IMR-90 (cell line): ENCODE data around the gene RTN4IP1. TPM values are rescaled to one million over a fixed set of nuclear protein-coding genes. Genes with fewer than 3 reads are reported as not detected.

Source experiments
- ATAC-seq: fragments of 200-7000 bp; cut with Tn5 transposase; 2 replicates; pipeline ENCODE4 v1.9.1; 2020; ENCODE audit warnings: low read depth, mild to moderate bottlenecking, moderate library complexity
- BruUV-seq: library from RNA; stranded (reverse); fragments of 400-500 nt; replicated peaks from 2 replicates; lab custom pipeline; 2021; lab: Mats Ljungman, UMichigan
- CTCF ChIA-PET: fragments of 300-600 bp; formaldehyde crosslinking; extraction: SDS; loops from one replicate; lab custom pipeline; 2021; ENCODE audit warnings: antibody characterized with exemption; lab: Yijun Ruan, JAX
- POLR2A ChIA-PET: fragments of 300-600 bp; sonication (Branson Sonifier 250); formaldehyde crosslinking; loops from one replicate; lab custom pipeline; 2022; ENCODE audit warnings: antibody characterized with exemption; ENCODE audit not compliant: unreplicated experiment; lab: Charles Lee
- DNase-seq: peaks from one replicate; pipeline ENCODE4 v3.0.0; 2013
- H2AFZ ChIP-seq: replicated peaks from 2 replicates; pipeline ENCODE3; 2013; ENCODE audit warnings: low read length, mild to moderate bottlenecking; ENCODE audit not compliant: poor library complexity
- H2AK5ac ChIP-seq: 2 replicates; pipeline ENCODE4 v1.6.1; 2013; ENCODE audit warnings: low read depth, low read length, inconsistent platforms
- H2AK9ac ChIP-seq: replicated peaks from 2 replicates; pipeline ENCODE3; 2013; ENCODE audit warnings: mild to moderate bottlenecking, low read depth, low read length, moderate library complexity; ENCODE audit not compliant: poor library complexity
- H2BK120ac ChIP-seq: 2 replicates; pipeline ENCODE4 v1.6.1; 2013; ENCODE audit warnings: low read depth, low read length, inconsistent platforms
- H2BK15ac ChIP-seq: 3 replicates; pipeline ENCODE4 v1.6.1; 2013; ENCODE audit warnings: low read depth, low read length, inconsistent platforms
- H2BK20ac ChIP-seq: 2 replicates; pipeline ENCODE4 v1.6.1; 2013; ENCODE audit warnings: low read depth, mild to moderate bottlenecking, inconsistent platforms, low read length, moderate library complexity
- H2BK5ac ChIP-seq: 2 replicates; pipeline ENCODE4 v1.6.1; 2013; ENCODE audit warnings: mild to moderate bottlenecking, low read depth, low read length, inconsistent platforms; ENCODE audit not compliant: poor library complexity, severe bottlenecking
- H3K14ac ChIP-seq: replicated peaks from 2 replicates; pipeline ENCODE4 v1.6.1; 2013; ENCODE audit warnings: low read depth, low read length, inconsistent platforms
- H3K18ac ChIP-seq: 2 replicates; pipeline ENCODE4 v1.6.1; 2013; ENCODE audit warnings: low read depth, low read length, control low read depth
- H3K23ac ChIP-seq: 2 replicates; pipeline ENCODE4 v1.6.1; 2013; ENCODE audit warnings: low read depth, low read length, inconsistent platforms
- H3K27ac ChIP-seq: 2 replicates; pipeline ENCODE4 v1.5.1; 2013; ENCODE audit warnings: mild to moderate bottlenecking, control low read depth, low read length; ENCODE audit not compliant: insufficient read depth
- H3K27me3 ChIP-seq: 2 replicates; pipeline ENCODE4 v1.6.1; 2013; ENCODE audit warnings: low read length; ENCODE audit not compliant: control insufficient read depth, insufficient read depth
- H3K36me3 ChIP-seq: 2 replicates; pipeline ENCODE4 v1.6.1; 2013; ENCODE audit warnings: low read length, mixed read lengths; ENCODE audit not compliant: control insufficient read depth, insufficient read depth
- H3K4ac ChIP-seq: 2 replicates; pipeline ENCODE4 v1.6.1; 2013; ENCODE audit warnings: low read depth, low read length, inconsistent platforms
- H3K4me1 ChIP-seq: 2 replicates; pipeline ENCODE4 v1.6.1; 2013; ENCODE audit warnings: low read length, mixed read lengths; ENCODE audit not compliant: control insufficient read depth, insufficient read depth
- H3K4me2 ChIP-seq: 2 replicates; pipeline ENCODE4 v1.6.1; 2013; ENCODE audit warnings: low read depth, mild to moderate bottlenecking, control low read depth, low read length, moderate library complexity
- H3K4me3 ChIP-seq: 2 replicates; pipeline ENCODE4 v1.5.1; 2013; ENCODE audit warnings: low read depth, mild to moderate bottlenecking, control low read depth, low read length, moderate library complexity; ENCODE audit not compliant: insufficient read depth
- H3K56ac ChIP-seq: 2 replicates; pipeline ENCODE4 v1.6.1; 2013; ENCODE audit warnings: low read length, inconsistent platforms; ENCODE audit not compliant: insufficient read depth; ENCODE audit errors: extremely low read depth
- H3K79me1 ChIP-seq, 2 experiments: 2 replicates each; pipeline ENCODE4 v1.6.1; 2013; ENCODE audit warnings: low read length in 2 of 2, inconsistent platforms in 1 of 2, low read depth in 1 of 2
- H3K9ac ChIP-seq: 2 replicates; pipeline ENCODE4 v1.6.1; 2013; ENCODE audit warnings: low read depth, low read length, control low read depth
- H3K9me1 ChIP-seq: 2 replicates; pipeline ENCODE4 v1.6.1; 2013; ENCODE audit warnings: low read length, inconsistent platforms; ENCODE audit not compliant: insufficient read depth
- H3K9me3 ChIP-seq: 2 replicates; pipeline ENCODE4 v1.6.1; 2013; ENCODE audit warnings: low read length; ENCODE audit not compliant: control insufficient read depth, insufficient read depth
- H4K20me1 ChIP-seq: 2 replicates; pipeline ENCODE4 v1.6.1; 2013; ENCODE audit warnings: low read length, inconsistent platforms; ENCODE audit not compliant: insufficient read depth
- H4K5ac ChIP-seq: 2 replicates; pipeline ENCODE4 v1.6.1; 2013; ENCODE audit warnings: mild to moderate bottlenecking, low read depth, low read length, control low read depth
- H4K8ac ChIP-seq, 2 experiments: 2 replicates each; pipeline ENCODE4 v1.6.1; 2013; ENCODE audit warnings: low read depth in 2 of 2, low read length in 2 of 2, control low read depth in 1 of 2, inconsistent platforms in 1 of 2
- H4K91ac ChIP-seq: 2 replicates; pipeline ENCODE4 v1.6.1; 2013; ENCODE audit warnings: low read depth, low read length, inconsistent platforms; ENCODE audit not compliant: insufficient read depth
- BHLHE40 ChIP-seq: fragments of 150-350 bp; IDR thresholded peaks from 2 replicates; pipeline ENCODE4 v1.6.1; 2016; ENCODE audit warnings: mild to moderate bottlenecking, low read depth, low read length
- CEBPB ChIP-seq: IDR thresholded peaks from 2 replicates; pipeline ENCODE4 v1.6.1; 2012; ENCODE audit warnings: low read depth, low read length, improper control_type of control experiment
- FOS ChIP-seq: fragments of 150-350 bp; IDR thresholded peaks from 2 replicates; pipeline ENCODE4 v1.6.1; 2016; ENCODE audit warnings: low read depth, low read length
- MAFK ChIP-seq: IDR thresholded peaks from 2 replicates; pipeline ENCODE4 v1.6.1; 2012; ENCODE audit warnings: low read depth, low read length, improper control_type of control experiment
- MAZ ChIP-seq: IDR thresholded peaks from 2 replicates; pipeline ENCODE4 v1.6.1; 2012; ENCODE audit warnings: low read depth, mild to moderate bottlenecking, low read length, improper control_type of control experiment, moderate library complexity, borderline replicate concordance
- MXI1 ChIP-seq: IDR thresholded peaks from 2 replicates; pipeline ENCODE4 v1.6.1; 2012; ENCODE audit warnings: low read depth, mild to moderate bottlenecking, low read length, moderate library complexity, borderline replicate concordance
- NFE2L2 ChIP-seq: fragments of 150-350 bp; IDR thresholded peaks from 2 replicates; pipeline ENCODE4 v1.6.1; 2016; ENCODE audit warnings: low read depth, mild to moderate bottlenecking, low read length
- RFX5 ChIP-seq: IDR thresholded peaks from 2 replicates; pipeline ENCODE4 v1.8.0; 2012; ENCODE audit warnings: low read depth, mild to moderate bottlenecking, low read length, moderate library complexity
- SMC3 ChIP-seq: fragments of 150-350 bp; IDR thresholded peaks from 2 replicates; pipeline ENCODE4 v1.6.1; 2016; ENCODE audit warnings: low read depth, mild to moderate bottlenecking, antibody characterized with exemption, low read length, moderate library complexity
- WGBS, 2 experiments: methylation state at CpG; one replicate each; pipeline versions ENCODE4 v1.1.5 to v1.1.7; 2013; ENCODE audit warnings: missing lambda C conversion rate in 2 of 2; ENCODE audit not compliant: insufficient read length in 1 of 2; ENCODE audit errors: extremely low coverage in 2 of 2; 5-methylcytosine and 5-hydroxymethylcytosine counted together
- dilution Hi-C: fragments of 300-500 bp; cut with HindIII; formaldehyde crosslinking; loops from one replicate; pipeline ENCODE4 v1.14.3; 2018; ENCODE audit warnings: low sequenced_read_pairs; ENCODE audit not compliant: unreplicated experiment
- in situ Hi-C: fragments of 300-500 bp; cut with MboI; formaldehyde crosslinking; loops from 3 replicates; pipeline ENCODE4 v1.14.3; 2019; ENCODE audit warnings: low sequenced_read_pairs, inconsistent platforms, mixed read lengths
- intact Hi-C: fragments of 100-400 bp; cut with micrococcal nuclease; formaldehyde crosslinking; loops from 2 replicates; pipeline ENCODE4 v1.10.0; 2022
- polyA plus RNA-seq, 3 experiments: library from polyadenylated mRNA; depleted of rRNA; stranded (reverse); fragments of >200 nt; gene quantifications; 2 replicates each; pipeline ENCODE4 v1.2.3, GENCODE V29; 2012; ENCODE audit warnings: low replicate concordance in 1 of 3
- total RNA-seq: library from RNA; depleted of rRNA; stranded (reverse); fragments of >200 nt; gene quantifications from 2 replicates; pipeline ENCODE4 v1.2.3, GENCODE V29; 2012
- TF ChIP-seq, protein P1 (sequence below): fragments of 150-350 bp; IDR thresholded peaks from 2 replicates; pipeline ENCODE4 v1.6.1; 2017; ENCODE audit warnings: mild to moderate bottlenecking, antibody characterized with exemption, low read length, low read depth

The RTN4IP1 gene
- total and polyA plus RNA-seq, 2 of the 4 experiments (the other 2 are of a cell fraction) = 5.7 to 9.9 TPM

- Histone ChIP-seq H3K27ac (no peak overlapping the region), H4K5ac (no peak overlapping the region), H3K4ac (no peak overlapping the region), H3K4me3 (no peak overlapping the region), H2AFZ (no peak overlapping the region), H3K4me1 (peaks cover 3% of the 10 kb centered on the region; the same call in 1 of the 2 replicates), H2BK120ac (no peak overlapping the region), H3K23ac (no peak overlapping the region), H2AK5ac (no peak overlapping the region), H3K9ac (no peak overlapping the region), H4K8ac (no peak overlapping the region), H2AK9ac (no peak overlapping the region), H3K27me3 (no peaks in the 10 kb centered on the region), H3K56ac (no peak overlapping the region), H2BK15ac (no peak overlapping the region), H3K4me2 (no peak overlapping the region), H3K9me1 (no peaks in the 10 kb centered on the region), H3K14ac (no peak overlapping the region), H2BK20ac (no peak overlapping the region), H2BK5ac (no peak overlapping the region), H3K9me3 (no peaks in the 10 kb centered on the region), H4K20me1 (no peaks in the 10 kb centered on the region), H4K91ac (no peak overlapping the region), H3K36me3 (peaks cover 4% of the 10 kb centered on the region; the same call in 1 of the 2 replicates), H3K79me1 (no peaks in the 10 kb centered on the region), H3K18ac (no peak overlapping the region)
- no peak for ATAC-seq
- DNase-seq = no peak
- ChIA-PET CTCF (no interaction called here), POLR2A (no interaction called here)
- dilution Hi-C loops (no loop called here), intact Hi-C loops (no loop called here), in situ Hi-C loops (no loop called here)
- BruUV-seq = no TSS peak
- WGBS, 2 experiments = no CpG with 5 or more reads among the region's 1 CpG
- TF ChIP-seq FOS = no peak
- no peak for TF ChIP-seq SMC3
- no peak for TF ChIP-seq MAZ
- no peak for TF ChIP-seq BHLHE40
- no peak for TF ChIP-seq MAFK
- TF ChIP-seq RFX5 = no peak
- no peak for TF ChIP-seq MXI1
- no peak for TF ChIP-seq CEBPB
- no peak for TF ChIP-seq NFE2L2
- TF ChIP-seq, protein P1, sequence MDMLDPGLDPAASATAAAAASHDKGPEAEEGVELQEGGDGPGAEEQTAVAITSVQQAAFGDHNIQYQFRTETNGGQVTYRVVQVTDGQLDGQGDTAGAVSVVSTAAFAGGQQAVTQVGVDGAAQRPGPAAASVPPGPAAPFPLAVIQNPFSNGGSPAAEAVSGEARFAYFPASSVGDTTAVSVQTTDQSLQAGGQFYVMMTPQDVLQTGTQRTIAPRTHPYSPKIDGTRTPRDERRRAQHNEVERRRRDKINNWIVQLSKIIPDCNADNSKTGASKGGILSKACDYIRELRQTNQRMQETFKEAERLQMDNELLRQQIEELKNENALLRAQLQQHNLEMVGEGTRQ = no peak
Observed at GRCh38 chr6:106623039-106623438, 6.3 kb downstream of the RTN4IP1 start.
